A673 (cell line): ENCODE data around the gene UGT1A1. TPM values are rescaled to one million over a fixed set of nuclear protein-coding genes. Genes with fewer than 3 reads are reported as not detected.

Experiments
- BruUV-seq: library from RNA; stranded (reverse); fragments of 400-500 nt; replicated peaks from 2 replicates; lab custom pipeline; 2021; lab: Mats Ljungman, UMichigan
- CTCF ChIA-PET: fragments of 300-600 bp; sonication (Branson Sonifier 250); formaldehyde crosslinking; loops from one replicate; lab custom pipeline; 2022; ENCODE audit warnings: antibody characterized with exemption; lab: Charles Lee
- POLR2A ChIA-PET: fragments of 300-600 bp; sonication (Branson Sonifier 250); formaldehyde crosslinking; loops from one replicate; lab custom pipeline; 2022; ENCODE audit warnings: antibody characterized with exemption; ENCODE audit not compliant: low non-redundant PET; lab: Charles Lee
- DNase-seq: peaks from one replicate; pipeline ENCODE4 v3.0.0-alpha.2; 2015; ENCODE audit warnings: low spot score
- H3K27ac ChIP-seq: fragments of 200-600 bp; sonication (generic); 2 replicates; pipeline ENCODE4 v1.5.1; 2016; ENCODE audit warnings: mixed run types, low read depth, mild to moderate bottlenecking, mixed read lengths, antibody characterized with exemption, low read length; ENCODE audit not compliant: poor library complexity, severe bottlenecking
- H3K27me3 ChIP-seq: fragments of 200-600 bp; sonication (generic); replicated peaks from 2 replicates; pipeline ENCODE4 v1.6.1; 2017; ENCODE audit warnings: mixed run types, low read depth, mild to moderate bottlenecking, mixed read lengths, antibody characterized with exemption, low read length; ENCODE audit not compliant: insufficient read depth, poor library complexity
- H3K36me3 ChIP-seq: fragments of 200-600 bp; sonication (generic); 2 replicates; pipeline ENCODE4 v1.6.1; 2016; ENCODE audit warnings: mixed run types, mild to moderate bottlenecking, mixed read lengths, antibody characterized with exemption, low read length; ENCODE audit not compliant: insufficient read depth, poor library complexity, severe bottlenecking
- H3K4me1 ChIP-seq: fragments of 200-600 bp; sonication (generic); 2 replicates; pipeline ENCODE4 v1.6.1; 2017; ENCODE audit warnings: mixed run types, mild to moderate bottlenecking, mixed read lengths, antibody characterized with exemption, low read length; ENCODE audit not compliant: insufficient read depth, poor library complexity, severe bottlenecking
- H3K4me3 ChIP-seq: fragments of 200-600 bp; sonication (generic); 2 replicates; pipeline ENCODE4 v1.5.1; 2016; ENCODE audit warnings: low read depth, mixed run types, mild to moderate bottlenecking, mixed read lengths, low read length; ENCODE audit not compliant: poor library complexity, severe bottlenecking
- H3K9me3 ChIP-seq: fragments of 200-600 bp; sonication (generic); 2 replicates; pipeline ENCODE4 v1.6.1; 2016; ENCODE audit warnings: mixed run types, low read depth, mild to moderate bottlenecking, mixed read lengths, antibody characterized with exemption, low read length; ENCODE audit not compliant: poor library complexity, severe bottlenecking
- EZH2 ChIP-seq: fragments of 200-600 bp; sonication (generic); IDR thresholded peaks from 2 replicates; pipeline ENCODE4 v1.6.1; 2017; ENCODE audit warnings: borderline replicate concordance, low read depth, mild to moderate bottlenecking, mixed read lengths, antibody characterized with exemption, low read length; ENCODE audit not compliant: poor library complexity, severe bottlenecking
- intact Hi-C: fragments of 100-400 bp; cut with micrococcal nuclease; formaldehyde crosslinking; loops from one replicate; pipeline ENCODE4 v1.10.0; 2022; ENCODE audit not compliant: unreplicated experiment
- total RNA-seq: library from RNA; stranded (reverse); gene quantifications from 2 replicates; pipeline ENCODE4 v1.2.3, GENCODE V29; 2021
- TF ChIP-seq, protein P1 (sequence below): fragments of 300-800, 200-600 bp; sonication (generic); conservative IDR thresholded peaks from 2 replicates; pipeline ENCODE4 v1.5.1; 2017; ENCODE audit warnings: low read depth, mild to moderate bottlenecking, antibody characterized with exemption, low read length, moderate library complexity, mixed read lengths

UGT1A1 gene
- total RNA-seq, 1 experiment from 2014 or later, result not detected

- POLR2A ChIA-PET, result no interaction called here
- no peak for DNase-seq
- no TSS peak for BruUV-seq
- H3K4me3 ChIP-seq, result no peak overlapping the region
- no peak overlapping the region for H3K27ac ChIP-seq
- H3K4me1 ChIP-seq, result no peaks in the 10 kb centered on the region
- no peaks in the 10 kb centered on the region for H3K27me3 ChIP-seq
- TF ChIP-seq EZH2, result no peak
- TF ChIP-seq, protein P1, sequence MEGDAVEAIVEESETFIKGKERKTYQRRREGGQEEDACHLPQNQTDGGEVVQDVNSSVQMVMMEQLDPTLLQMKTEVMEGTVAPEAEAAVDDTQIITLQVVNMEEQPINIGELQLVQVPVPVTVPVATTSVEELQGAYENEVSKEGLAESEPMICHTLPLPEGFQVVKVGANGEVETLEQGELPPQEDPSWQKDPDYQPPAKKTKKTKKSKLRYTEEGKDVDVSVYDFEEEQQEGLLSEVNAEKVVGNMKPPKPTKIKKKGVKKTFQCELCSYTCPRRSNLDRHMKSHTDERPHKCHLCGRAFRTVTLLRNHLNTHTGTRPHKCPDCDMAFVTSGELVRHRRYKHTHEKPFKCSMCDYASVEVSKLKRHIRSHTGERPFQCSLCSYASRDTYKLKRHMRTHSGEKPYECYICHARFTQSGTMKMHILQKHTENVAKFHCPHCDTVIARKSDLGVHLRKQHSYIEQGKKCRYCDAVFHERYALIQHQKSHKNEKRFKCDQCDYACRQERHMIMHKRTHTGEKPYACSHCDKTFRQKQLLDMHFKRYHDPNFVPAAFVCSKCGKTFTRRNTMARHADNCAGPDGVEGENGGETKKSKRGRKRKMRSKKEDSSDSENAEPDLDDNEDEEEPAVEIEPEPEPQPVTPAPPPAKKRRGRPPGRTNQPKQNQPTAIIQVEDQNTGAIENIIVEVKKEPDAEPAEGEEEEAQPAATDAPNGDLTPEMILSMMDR, result no peak
- intact Hi-C loops, result no loop called here
- no peaks in the 10 kb centered on the region for H3K36me3 ChIP-seq
- CTCF ChIA-PET, result no interaction called here
- H3K9me3 ChIP-seq, result no peaks in the 10 kb centered on the region
Measured at GRCh38 chr2:233819884-233820773, 60.1 kb downstream of the UGT1A1 start.

DNA sequence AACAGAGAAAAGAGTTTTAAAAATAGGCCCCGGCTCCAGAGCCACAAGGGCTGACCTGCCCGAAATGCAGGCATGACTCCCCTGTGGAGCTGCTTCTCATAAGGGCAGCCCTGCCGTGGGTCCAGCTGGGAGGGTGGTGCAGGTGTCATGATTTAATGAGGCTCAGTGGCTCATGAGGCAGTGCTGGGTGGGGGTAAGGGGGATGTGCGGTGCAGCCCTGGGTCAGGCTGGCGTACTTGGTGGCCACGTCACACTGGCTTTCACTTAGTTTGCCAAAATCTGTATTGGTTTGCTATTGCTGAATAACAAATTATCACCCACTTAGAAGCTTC lies 60.7 kb downstream of the UGT1A1 start:
- H3K27ac ChIP-seq, result no peak overlapping the region
- H3K36me3 ChIP-seq, result no peaks in the 10 kb centered on the region
- no peaks in the 10 kb centered on the region for H3K4me1 ChIP-seq
- BruUV-seq, result no TSS peak
- no peak for TF ChIP-seq EZH2
- TF ChIP-seq, protein P1, result no peak
- no peaks in the 10 kb centered on the region for H3K9me3 ChIP-seq
- H3K4me3 ChIP-seq, result no peak overlapping the region
- H3K27me3 ChIP-seq, result no peaks in the 10 kb centered on the region
- POLR2A ChIA-PET, result no interaction called here
- DNase-seq, result no peak
- intact Hi-C loops, result no loop called here
- CTCF ChIA-PET, result no interaction called here

GRCh38 chr2:233821196-233821595 lies 61.1 kb downstream of the UGT1A1 start:
- Histone ChIP-seq H3K36me3 (no peaks in the 10 kb centered on the region), H3K27ac (no peak overlapping the region), H3K4me1 (no peaks in the 10 kb centered on the region), H3K4me3 (no peak overlapping the region), H3K9me3 (no peaks in the 10 kb centered on the region), H3K27me3 (no peaks in the 10 kb centered on the region)
- CTCF ChIA-PET, result no interaction called here
- POLR2A ChIA-PET, result no interaction called here
- no peak for TF ChIP-seq EZH2
- TF ChIP-seq, protein P1, result no peak
- intact Hi-C loops, result no loop called here
- no TSS peak for BruUV-seq
- DNase-seq, result no peak
